Left ventricle myocardium superior (tissue), 1 donor: ENCODE data around the gene NAP1L4. TPM values are rescaled to one million over a fixed set of nuclear protein-coding genes. Genes with fewer than 3 reads are reported as not detected.
"Not testable (repeated sequence)": the region's sequence is repeated elsewhere in the genome, so short reads cannot be mapped to it uniquely, and the experiment has no call there.

ENCODE experiments used
- ATAC-seq: fragments of 200-7000 bp; cut with Tn5 transposase; one replicate; pipeline ENCODE4 v1.9.1; 2020; ENCODE audit warnings: mild to moderate bottlenecking, moderate library complexity
- DNase-seq: peaks from one replicate; pipeline ENCODE4 v3.0.0-alpha.2; 2020
- intact Hi-C: fragments of 100-400 bp; cut with micrococcal nuclease; formaldehyde crosslinking; loops from one replicate; pipeline ENCODE4 v1.11.0; 2022
- total RNA-seq: library from RNA; stranded (reverse); fragmentation: NEBNext Ultra II Directional; extraction: Animal tissue kit (Norgen Biotek cat#: 25700); gene quantifications from one replicate; pipeline ENCODE4 v1.2.1, GENCODE V29; 2021
- donor health status: DM: no; HTN: yes; CAD: no; lungs with severe emphysema.

Gene NAP1L4
- total RNA-seq, 1 donor from 2014 or later: 173 TPM

- DNase-seq (no peak), ATAC-seq (no peak)
- intact Hi-C loops: no loop called here
These were observed 47.6 kb downstream of the NAP1L4 start for GRCh38 chr11:2944530-2944929.

DNA sequence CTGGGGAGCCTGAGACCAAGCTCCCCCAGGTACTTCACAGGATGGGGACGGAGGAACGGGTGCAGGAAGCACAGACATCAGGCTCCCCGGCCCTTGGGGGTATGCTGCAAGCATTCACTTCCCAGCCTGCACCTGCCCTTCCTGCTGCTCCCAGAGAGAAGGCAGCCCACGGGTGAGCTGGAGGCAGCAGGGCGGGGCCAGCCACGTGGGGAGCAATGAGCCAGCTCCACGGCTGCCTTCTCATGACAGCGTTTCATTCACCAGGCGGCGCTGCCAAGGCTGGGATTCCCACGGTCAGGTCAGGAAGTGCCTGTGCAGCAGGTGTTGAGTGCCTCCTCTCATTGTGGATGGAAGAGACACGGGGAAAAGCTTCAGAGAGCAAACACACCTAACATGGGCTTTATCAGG, 48.4 kb downstream of the NAP1L4 start:
- ATAC-seq (no peak), DNase-seq (peak; percentile 48)
- intact Hi-C loops: no loop called here

DNA sequence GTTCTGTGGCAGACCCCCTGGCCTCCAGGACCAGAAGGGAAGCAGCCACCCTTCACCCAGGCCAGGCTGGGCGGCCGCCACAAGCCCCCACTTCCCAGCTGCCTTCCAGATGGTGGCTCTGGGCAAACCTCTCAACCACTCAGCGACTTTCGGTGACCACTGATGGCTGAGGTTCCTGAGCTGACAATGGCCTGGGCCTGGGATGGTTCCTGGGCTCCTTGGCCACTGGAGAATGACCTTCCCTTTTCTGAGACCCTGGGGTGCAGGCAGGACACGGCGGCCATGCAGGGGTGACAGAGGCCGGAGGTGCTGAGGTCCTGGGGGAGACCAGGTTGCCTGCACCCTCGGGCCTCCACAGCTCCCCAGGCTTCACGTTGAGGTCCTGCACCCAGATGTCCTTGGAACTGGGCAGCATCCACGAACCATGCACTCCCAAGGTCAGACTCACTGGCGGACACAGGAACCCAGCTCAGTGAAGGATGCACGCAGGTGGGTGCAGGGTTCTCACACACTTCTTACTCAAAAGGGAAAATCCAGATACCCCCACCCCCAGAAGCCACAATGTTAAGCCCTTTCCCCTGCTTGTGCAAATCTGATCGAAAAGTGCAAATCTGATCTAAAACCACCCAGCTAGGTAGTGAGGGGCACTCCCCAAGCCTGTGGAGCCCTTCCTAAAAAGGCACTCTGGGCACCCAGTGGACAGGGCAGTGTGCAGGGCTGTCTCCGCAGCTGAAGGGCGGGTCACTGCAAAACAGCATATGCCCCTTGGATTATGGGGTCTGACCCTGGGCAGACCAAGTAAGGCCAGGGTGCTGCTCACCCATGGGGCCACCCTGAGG, 49.0 kb downstream of the NAP1L4 start:
- ATAC-seq (no peak), DNase-seq (no peak)
- intact Hi-C loops: no loop called here

- intact Hi-C loops: no loop called here
- ATAC-seq: no peak
- no peak for DNase-seq
These were observed 49.7 kb downstream of the NAP1L4 start for GRCh38 chr11:2942447-2942846.

DNA sequence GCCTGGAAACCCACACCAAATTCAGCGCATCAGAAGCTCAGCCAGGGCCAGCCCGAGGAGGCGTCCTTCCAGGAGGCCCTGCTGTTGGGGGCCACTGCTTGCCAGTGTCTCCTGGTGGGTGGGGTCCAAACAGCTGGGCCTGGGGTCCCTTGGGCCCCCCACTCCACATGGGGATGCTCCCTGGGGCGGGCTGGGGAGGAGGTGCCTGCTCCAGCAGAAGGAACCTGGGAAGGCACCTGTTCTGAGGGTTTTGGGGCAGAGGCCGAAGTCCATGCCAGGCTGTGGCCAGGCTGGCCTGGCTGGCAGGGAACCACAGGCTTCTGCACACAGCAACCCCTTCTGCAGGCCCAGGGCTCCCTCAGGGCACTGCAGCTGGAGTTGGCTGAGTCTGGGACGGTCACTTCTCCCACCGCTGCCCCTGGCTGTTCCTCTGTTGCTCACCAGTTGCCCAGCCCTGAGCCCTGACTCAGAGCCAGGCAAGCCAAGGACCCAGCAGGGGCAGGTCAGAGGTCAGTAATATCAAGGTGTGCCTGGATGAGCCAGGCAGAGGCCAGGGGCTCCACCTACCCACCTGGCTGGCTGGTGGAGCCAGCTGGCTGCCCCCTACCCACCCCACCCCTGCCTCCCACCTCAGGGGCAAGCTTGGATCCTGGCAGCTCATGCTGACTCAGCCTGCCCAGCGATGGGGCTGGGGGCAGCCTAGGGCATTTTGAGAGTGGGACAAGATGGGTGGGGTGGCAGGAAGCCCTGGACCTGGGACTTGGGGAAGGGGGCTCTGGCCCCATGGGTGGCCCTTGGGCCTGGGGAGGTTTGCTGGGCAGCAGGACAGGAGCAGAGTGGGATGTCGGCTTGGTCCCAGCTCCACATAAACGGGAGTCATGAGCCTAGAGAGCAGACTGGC, 51.0 kb downstream of the NAP1L4 start:
- DNase-seq (peak; percentile 49), ATAC-seq (peak; percentile 31)
- intact Hi-C loops: no loop called here

DNA sequence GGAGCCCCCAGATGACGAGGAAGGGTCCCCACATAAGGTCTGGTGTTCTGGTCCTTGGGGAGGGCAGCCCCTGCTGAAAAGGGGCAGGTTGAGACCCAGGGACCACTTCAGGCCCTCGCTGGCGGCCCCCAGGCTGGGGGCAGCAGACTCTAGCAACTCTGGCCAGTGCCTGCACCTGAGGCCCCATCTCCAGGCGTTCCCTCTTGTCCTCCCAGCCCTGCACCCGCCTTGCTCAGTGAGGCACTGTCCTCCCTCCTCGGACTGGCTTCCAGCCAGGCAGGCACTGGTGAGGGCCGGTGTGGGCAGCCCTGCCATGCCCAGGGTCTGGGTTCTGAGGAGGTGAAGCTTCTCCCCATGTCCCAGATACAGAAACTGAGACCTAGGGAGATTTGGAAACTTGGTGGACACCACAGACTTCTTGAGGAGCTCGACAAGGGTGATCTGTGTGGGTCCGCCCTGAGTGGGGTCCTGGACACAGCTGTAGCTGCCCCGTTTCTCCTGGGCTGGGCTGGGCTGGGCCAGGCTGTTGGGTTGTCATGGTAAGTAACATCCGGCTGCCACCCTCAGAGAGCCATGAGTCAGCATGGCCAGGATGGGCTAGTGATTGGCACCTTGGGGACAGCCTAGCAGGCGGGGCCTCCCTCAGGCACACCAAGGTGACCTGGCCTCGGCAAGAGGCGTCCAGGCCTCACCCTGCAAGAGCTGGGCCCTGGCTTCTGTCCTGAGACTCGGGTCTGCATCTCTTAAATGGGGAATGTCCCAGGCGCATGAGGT, 51.8 kb downstream of the NAP1L4 start:
- ATAC-seq (peak; percentile 75), DNase-seq (peak; percentile 72)
- intact Hi-C loops: no loop called here

DNA sequence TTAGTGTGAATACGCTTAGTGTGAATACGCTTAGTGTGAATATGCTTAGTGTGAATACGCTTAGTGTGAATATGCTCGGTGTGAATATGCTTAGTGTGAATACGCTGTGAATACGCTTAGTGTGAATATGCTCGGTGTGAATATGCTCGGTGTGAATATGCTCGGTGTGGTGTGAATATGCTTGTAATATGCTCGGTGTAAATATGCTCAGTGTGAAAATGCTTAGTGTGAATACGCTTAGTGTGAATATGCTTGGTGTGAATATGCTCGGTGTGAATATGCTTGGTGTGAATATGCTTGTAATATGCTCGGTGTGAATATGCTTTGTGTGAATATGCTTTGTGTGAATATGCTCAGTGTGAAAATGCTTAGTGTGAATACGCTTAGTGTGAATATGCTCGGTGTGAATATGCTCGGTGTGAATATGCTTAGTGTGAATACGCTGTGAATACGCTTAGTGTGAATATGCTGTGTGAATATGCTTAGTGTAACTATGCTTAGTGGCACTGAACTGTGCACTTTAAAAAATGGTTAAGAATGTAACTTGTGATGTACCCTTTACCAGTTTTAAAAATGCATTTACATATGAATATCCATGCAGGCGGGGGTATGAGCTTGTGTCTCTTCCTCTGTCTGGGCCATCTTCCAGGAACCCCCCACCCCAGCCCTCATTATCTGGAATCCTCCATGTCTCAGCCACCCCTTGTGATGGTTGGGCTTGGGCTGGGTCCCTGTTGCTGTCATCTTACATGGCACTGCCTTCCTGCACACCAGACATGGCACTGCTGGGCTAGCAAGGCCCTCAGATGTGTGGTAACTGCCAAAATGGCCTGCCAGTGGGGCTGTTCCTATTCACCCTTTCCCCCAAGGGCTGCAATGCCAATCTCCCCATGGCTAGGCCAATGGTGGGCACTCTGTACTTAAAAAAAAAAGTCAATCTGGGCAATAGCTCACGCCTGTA, 53.4 kb downstream of the NAP1L4 start:
- ATAC-seq, DNase-seq, intact Hi-C loops: not testable (repeated sequence)

DNA sequence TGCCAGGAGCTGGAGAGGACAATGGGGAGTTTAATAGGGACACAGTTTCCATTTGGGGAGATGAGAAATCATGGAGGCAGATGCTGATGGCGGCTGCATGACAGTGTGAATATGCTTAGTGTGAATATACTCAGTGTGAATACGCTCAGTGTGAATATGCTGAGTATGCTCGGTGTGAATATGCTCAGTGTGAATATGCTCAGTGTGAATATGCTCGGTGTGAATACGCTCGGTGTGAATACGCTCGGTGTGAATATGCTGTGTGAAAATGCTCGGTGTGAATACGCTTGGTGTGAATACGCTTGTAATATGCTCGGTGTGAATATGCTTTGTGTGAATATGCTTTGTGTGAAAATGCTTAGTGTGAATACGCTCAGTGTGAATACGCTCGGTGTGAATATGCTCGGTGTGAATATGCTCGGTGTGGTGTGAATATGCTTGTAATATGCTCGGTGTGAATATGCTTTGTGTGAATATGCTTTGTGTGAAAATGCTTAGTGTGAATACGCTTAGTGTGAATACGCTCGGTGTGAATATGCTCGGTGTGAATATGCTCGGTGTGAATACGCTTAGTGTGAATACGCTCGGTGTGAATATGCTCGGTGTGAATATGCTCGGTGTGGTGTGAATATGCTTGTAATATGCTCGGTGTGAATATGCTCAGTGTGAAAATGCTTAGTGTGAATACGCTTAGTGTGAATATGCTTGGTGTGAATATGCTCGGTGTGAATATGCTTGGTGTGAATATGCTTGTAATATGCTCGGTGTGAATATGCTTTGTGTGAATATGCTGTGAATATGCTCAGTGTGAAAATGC, 54.3 kb downstream of the NAP1L4 start:
- intact Hi-C loops, ATAC-seq, DNase-seq: not testable (repeated sequence)

DNA sequence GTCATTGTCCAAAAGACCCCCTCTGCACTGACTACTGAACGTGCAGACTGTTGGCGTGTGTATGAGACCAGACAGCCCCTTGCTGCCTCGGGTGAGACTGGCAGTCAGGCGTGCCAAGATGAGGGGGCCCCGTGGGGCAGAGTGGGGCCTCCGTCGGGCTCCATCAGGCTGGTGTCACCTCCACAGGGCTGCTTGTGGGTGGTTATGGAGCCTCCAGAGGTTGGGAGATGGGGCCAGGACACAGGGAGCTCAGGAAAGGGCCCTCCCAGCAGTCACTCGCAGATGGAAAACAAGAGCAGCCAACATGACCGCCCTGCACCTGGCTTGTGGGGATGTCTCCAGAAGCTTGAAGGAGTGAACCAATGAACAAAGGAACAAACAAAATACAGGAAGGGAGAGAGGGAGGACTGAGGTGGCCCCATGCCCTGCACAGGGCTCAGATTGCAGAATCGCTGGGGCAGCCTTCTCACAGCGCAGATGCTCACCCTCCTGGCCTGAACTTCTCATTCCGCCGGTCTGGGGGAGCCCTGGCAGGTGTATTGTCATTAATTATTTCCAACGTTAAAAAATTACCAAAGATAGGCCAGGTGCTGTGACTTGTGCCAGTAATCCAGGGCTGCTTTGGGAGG, 57.4 kb downstream of the NAP1L4 start:
- ATAC-seq: no peak
- intact Hi-C loops: no loop called here
- DNase-seq: no peak

GRCh38 chr11:2934021-2934550, 58.0 kb downstream of the NAP1L4 start:
- DNase-seq: no peak
- intact Hi-C loops: no loop called here
- no peak for ATAC-seq

DNA sequence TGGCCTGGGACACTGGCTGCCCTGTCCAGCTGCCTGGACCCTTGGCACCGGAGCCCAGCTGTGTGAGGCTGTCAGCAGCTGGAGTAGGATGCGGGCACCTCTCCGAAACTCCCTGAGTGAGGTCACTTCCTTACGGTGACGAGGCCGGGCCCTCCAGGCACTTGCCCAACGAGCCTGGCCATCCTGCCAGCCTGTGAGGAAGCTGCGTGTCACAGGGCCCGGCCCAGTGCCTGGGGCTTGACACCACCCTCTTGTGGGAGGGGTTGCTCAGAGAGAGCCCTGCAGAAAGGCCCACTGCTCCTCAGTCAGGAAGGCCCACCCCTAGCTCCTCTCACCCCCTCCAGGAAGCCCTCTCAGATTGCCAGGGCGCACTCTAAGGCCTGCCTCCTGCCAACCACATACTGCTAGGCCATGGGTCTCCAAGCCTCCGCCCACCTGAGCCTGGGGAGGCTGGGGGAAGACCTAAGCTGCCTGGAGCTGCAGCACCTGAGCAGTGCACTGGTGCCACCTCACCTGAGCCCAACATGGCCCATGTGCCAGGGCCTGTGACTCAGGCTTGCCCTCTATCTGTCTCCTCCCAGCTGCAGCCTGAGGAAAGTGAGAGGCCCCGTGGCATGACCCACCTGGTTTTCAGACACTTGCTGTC, 58.6 kb downstream of the NAP1L4 start:
- intact Hi-C loops: no loop called here
- DNase-seq: peak; percentile 81
- ATAC-seq: peak; percentile 39

DNA sequence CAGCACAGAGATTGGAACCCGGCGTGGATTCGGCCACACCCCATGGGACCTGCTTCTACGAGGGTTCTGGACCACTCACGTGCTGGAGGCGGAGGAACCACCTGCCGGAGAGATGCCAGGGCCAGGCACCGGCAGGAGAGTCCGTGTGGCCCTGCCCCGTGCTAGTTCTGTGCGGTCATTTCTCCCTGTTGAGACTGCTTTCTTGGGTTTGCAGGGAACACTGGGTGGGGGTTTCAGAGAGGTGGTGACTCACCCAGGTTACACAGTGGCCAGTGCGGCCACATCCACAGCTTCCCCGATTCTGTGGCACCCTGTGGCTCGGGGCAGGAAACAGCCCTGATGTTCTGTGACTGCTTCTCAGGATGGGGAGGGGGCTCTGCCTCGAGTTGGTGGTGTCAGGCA, 59.3 kb downstream of the NAP1L4 start:
- intact Hi-C loops: no loop called here
- ATAC-seq: no peak
- no peak for DNase-seq

GRCh38 chr11:2931771-2932738, 60.1 kb downstream of the NAP1L4 start:
- no peak for DNase-seq
- no peak for ATAC-seq

DNA sequence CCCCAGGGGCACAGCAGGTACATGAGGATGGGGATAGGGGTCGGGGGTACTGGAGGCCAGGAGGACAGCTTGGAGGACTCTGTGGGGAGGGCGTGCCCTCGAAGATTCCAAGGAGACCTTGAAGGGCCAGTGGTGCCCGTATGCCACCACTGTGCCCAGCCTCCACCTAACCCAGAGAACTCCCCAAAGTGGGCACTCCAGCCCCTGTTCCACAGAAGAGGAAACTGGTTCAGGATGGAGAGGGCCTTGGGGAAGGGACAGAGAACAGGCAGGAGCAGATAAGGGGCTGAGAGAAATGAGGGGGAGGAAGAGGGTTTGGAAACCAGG, 60.7 kb downstream of the NAP1L4 start:
- DNase-seq (no peak), ATAC-seq (no peak)
- intact Hi-C loops: no loop called here

More at GRCh38 chr11:2931771-2932738, 60.1 kb downstream of the NAP1L4 start:
- intact Hi-C loops: no loop called here

- peak; percentile 76 for DNase-seq
- intact Hi-C loops: no loop called here
- peak; percentile 65 for ATAC-seq
These were observed 61.3 kb downstream of the NAP1L4 start for GRCh38 chr11:2930704-2931419.
